Stimulated activated CD4-positive, alpha-beta T cell treated with anti-CD3 and anti-CD28 coated beads, Interleukin-12 subunit alpha, Interleukin-12 subunit beta, amount 100 ng/mL, for 48 hours (primary cell): Measurements from ENCODE around the gene ZNF648.
"Not testable (repeated sequence)": the region's sequence is repeated elsewhere in the genome, so short reads cannot be mapped to it uniquely, and the experiment has no call there.

Experiments used
- DNase-seq, 3 donors: peaks; one replicate each; pipeline ENCODE4 v3.0.0-alpha.2; 2020; ENCODE audit warnings: low read depth in 2 of 3, low spot score in 1 of 3

The ZNF648 gene

GRCh38 chr1:182029379-182030331 lies 31.9 kb downstream of the ZNF648 start:
- DNase-seq = peak; percentile 97 to 98 (median 97)

DNA sequence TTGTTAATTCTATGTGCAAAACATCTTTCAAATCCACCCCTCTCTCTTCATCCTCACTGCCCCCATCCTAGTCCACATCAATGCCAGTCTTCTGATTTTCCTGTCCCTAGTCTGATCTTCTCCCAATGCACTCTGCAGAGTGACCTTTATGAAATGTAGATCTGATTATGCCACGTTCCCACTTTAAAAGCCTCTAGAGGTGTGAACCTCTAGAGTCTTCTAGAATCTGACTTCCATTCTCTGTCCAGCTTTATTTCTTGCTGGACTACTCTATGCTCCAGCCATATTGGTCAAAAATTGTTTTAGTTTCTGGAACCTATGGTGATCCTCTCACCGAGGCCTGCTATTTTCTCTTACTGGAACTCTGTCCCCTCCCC lies 32.5 kb downstream of the ZNF648 start:
- no peak for DNase-seq

DNA sequence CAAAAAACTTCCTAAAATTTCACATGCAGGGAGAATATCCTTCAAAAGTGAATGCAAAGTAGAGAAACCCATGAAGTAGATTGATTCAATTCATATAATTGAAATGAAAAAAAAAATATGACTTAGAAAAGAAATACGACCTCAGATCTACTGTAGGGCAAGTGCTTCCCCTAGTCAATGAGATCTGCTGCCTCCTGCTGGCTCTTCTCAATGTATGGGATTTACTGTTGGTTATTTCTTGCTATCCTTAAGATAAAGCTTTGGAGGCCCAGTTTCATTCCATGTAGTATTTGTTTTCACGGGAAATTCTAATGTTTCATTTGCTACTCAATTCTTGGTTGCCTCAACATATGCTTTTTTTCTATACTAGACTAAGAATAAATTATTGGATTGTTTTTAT lies 46.2 kb downstream of the ZNF648 start:
- no peak for DNase-seq

DNA sequence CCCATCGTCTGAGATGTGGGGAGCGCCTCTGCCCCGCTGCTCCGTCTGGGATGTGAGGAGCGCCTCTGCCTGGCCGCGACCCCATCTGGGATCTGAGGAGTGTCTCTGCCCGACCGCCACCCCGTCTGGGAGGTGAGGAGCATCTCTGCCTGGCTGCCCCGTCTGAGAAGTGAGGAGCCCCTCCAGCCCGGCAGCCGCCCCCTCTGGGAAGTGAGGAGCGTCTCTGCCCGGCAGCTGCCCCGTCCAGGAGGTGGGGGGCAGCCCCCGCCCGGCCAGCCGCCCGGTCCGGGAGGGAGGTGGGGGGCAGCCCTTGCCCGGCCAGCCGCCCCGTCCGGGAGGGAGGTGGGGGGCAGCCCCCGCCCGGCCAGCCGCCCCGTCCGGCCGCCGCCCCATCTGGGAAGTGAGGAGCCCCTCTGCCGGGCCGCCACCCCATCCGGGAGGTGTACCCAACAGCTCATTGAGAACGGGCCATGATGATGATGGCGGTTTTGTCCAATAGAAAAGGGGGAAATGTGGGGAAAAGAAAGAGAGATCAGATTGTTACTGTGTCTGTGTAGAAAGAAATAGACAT lies 50.6 kb downstream of the ZNF648 start:
- not testable (repeated sequence) for DNase-seq

GRCh38 chr1:182005398-182005797 lies 56.1 kb downstream of the ZNF648 start:
- not testable (repeated sequence) for DNase-seq

DNA sequence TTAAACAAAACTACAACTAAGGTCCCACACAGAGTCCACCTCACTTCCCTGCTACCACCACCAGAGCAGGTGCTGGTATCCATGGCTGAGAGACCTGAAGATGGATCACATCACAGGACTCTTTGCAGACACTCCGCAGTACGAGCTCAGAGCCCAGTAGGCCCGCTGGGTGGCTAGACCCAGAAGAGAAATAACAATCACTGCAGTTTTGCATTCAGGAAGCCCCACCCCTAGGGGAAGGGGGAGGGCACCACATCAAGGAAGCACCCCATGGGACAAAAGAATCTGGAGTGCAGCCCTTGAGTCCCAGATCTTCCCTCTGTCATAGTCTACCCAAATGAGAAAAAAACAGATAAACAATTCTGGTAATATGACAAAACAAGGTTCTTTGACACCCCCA lies 56.9 kb downstream of the ZNF648 start:
- DNase-seq = no peak
